CD14-positive monocyte (primary cell): Measurements from ENCODE around the gene STAT5A. TPM values are rescaled to one million over a fixed set of nuclear protein-coding genes. Genes with fewer than 3 reads are reported as not detected.

Experiments
- DNase-seq, 3 donors: peaks; one replicate each; pipeline ENCODE4 v3.0.0-alpha.2; 2011 to 2022
- H2AFZ ChIP-seq: 2 replicates; pipeline ENCODE4 v1.6.0; 2012; ENCODE audit warnings: mild to moderate bottlenecking, low read depth, low read length, inconsistent platforms; ENCODE audit not compliant: insufficient read depth, poor library complexity, severe bottlenecking
- H3K27ac ChIP-seq, 2 donors: 1 replicate in 1 of 2; 2 replicates in 1 of 2; pipeline ENCODE4 v1.5.1; 2012 to 2013; ENCODE audit warnings: low read length in 2 of 2, control low read depth in 1 of 2, inconsistent platforms in 1 of 2, low read depth in 1 of 2, mild to moderate bottlenecking in 1 of 2
- H3K27me3 ChIP-seq, 2 donors: one replicate each; pipeline versions ENCODE4 v1.6.0 to v1.6.1; 2011 to 2013; ENCODE audit warnings: low read length in 2 of 2; ENCODE audit not compliant: control insufficient read depth in 2 of 2, insufficient read depth in 2 of 2
- H3K36me3 ChIP-seq, 2 donors: replicated peaks in 1 of 2; 1 replicate in 1 of 2; 2 replicates in 1 of 2; pipeline versions ENCODE4 v1.5.1 to v1.6.1; 2012 to 2013; ENCODE audit warnings: low read length in 2 of 2, control low read depth in 1 of 2, inconsistent platforms in 1 of 2, mild to moderate bottlenecking in 1 of 2; ENCODE audit not compliant: insufficient read depth in 2 of 2, control insufficient read depth in 1 of 2
- H3K4me1 ChIP-seq, 2 donors: 1 replicate in 1 of 2; 2 replicates in 1 of 2; pipeline versions ENCODE4 v1.5.1 to v1.6.1; 2012 to 2013; ENCODE audit warnings: low read length in 2 of 2, control low read depth in 1 of 2, inconsistent platforms in 1 of 2, mild to moderate bottlenecking in 1 of 2, moderate library complexity in 1 of 2; ENCODE audit not compliant: insufficient read depth in 2 of 2, control insufficient read depth in 1 of 2
- H3K4me2 ChIP-seq: replicated peaks from 2 replicates; pipeline ENCODE3; 2012; ENCODE audit warnings: low read length, moderate library complexity, mild to moderate bottlenecking; ENCODE audit not compliant: poor library complexity, severe bottlenecking; ENCODE audit errors: extremely low read depth
- H3K4me3 ChIP-seq, 3 experiments: fragments of 200-600 bp in 1 of 3; sonication (generic) in 1 of 3; replicated peaks in 1 of 3; 1 replicate in 2 of 3; 2 replicates in 1 of 3; pipeline ENCODE4 v1.5.1; 2011 to 2013; ENCODE audit warnings: low read length in 3 of 3, mild to moderate bottlenecking in 3 of 3, control low read depth in 2 of 3, low read depth in 2 of 3, inconsistent platforms in 1 of 3, moderate library complexity in 1 of 3
- H3K79me2 ChIP-seq: 2 replicates; pipeline ENCODE4 v1.6.0; 2012; ENCODE audit warnings: mild to moderate bottlenecking, control low read depth, inconsistent platforms, low read length, moderate library complexity; ENCODE audit not compliant: insufficient read depth
- H3K9ac ChIP-seq: 2 replicates; pipeline ENCODE4 v1.6.0; 2017; ENCODE audit warnings: low read length, mild to moderate bottlenecking; ENCODE audit not compliant: insufficient read depth, poor library complexity, severe bottlenecking
- H3K9me3 ChIP-seq, 2 donors: replicated peaks in 1 of 2; 1 replicate in 1 of 2; 2 replicates in 1 of 2; pipeline versions ENCODE4 v1.5.1 to v1.6.1; 2012 to 2013; ENCODE audit warnings: low read length in 2 of 2, control low read depth in 1 of 2; ENCODE audit not compliant: control insufficient read depth in 1 of 2, insufficient read depth in 1 of 2
- H4K20me1 ChIP-seq: 2 replicates; pipeline ENCODE4 v1.6.0; 2012; ENCODE audit warnings: mild to moderate bottlenecking, low read length, control low read depth, moderate library complexity; ENCODE audit not compliant: insufficient read depth
- H3K27ac Mint-ChIP-seq, 7 donors: one replicate each; pipeline ENCODE4 v1.8.0; 2020; ENCODE audit warnings: mild to moderate bottlenecking in 7 of 7, mixed read lengths in 7 of 7, moderate library complexity in 6 of 7, inconsistent platforms in 2 of 7
- H3K27me3 Mint-ChIP-seq, 3 donors: one replicate each; pipeline ENCODE4 v1.8.0; 2021 to 2022; ENCODE audit warnings: low read depth in 3 of 3, mild to moderate bottlenecking in 3 of 3, mixed read lengths in 3 of 3, moderate library complexity in 3 of 3, inconsistent platforms in 1 of 3
- H3K36me3 Mint-ChIP-seq, 2 donors: one replicate each; pipeline ENCODE4 v1.8.0; 2020; ENCODE audit warnings: mixed read lengths in 2 of 2, inconsistent platforms in 1 of 2, mild to moderate bottlenecking in 1 of 2
- H3K4me1 Mint-ChIP-seq: one replicate; pipeline ENCODE4 v1.8.0; 2020; ENCODE audit warnings: mild to moderate bottlenecking, mixed read lengths
- H3K4me3 Mint-ChIP-seq, 2 donors: one replicate each; pipeline ENCODE4 v1.8.0; 2020; ENCODE audit warnings: mild to moderate bottlenecking in 2 of 2, mixed read lengths in 2 of 2, moderate library complexity in 1 of 2
- H3K9me3 Mint-ChIP-seq, 7 donors: one replicate each; pipeline ENCODE4 v1.8.0; 2020 to 2022; ENCODE audit warnings: mixed read lengths in 7 of 7, mild to moderate bottlenecking in 6 of 7, moderate library complexity in 6 of 7, inconsistent platforms in 2 of 7
- WGBS: methylation state at CpG from one replicate; pipeline ENCODE4 v1.1.5; 2013; ENCODE audit warnings: missing lambda C conversion rate; ENCODE audit not compliant: insufficient coverage; 5-methylcytosine and 5-hydroxymethylcytosine counted together
- intact Hi-C, 2 donors: fragments of 100-400 bp; cut with micrococcal nuclease; formaldehyde crosslinking; loops; one replicate each; pipeline versions ENCODE4 v1.15.0 to v1.15.1; 2023
- polyA plus RNA-seq, 3 donors: library from polyadenylated mRNA; depleted of rRNA in 1 of 3; unstranded in 2 of 3; stranded (reverse) in 1 of 3; fragments of 300-500 nt in 2 of 3; fragments of >200 nt in 1 of 3; fragmentation: Illumina TruSeq in 2 of 3; gene quantifications; 1 replicate in 2 of 3; 2 replicates in 1 of 3; pipeline ENCODE4 v1.2.3, GENCODE V29; 2012 to 2021
- TF ChIP-seq, protein P1 (sequence below): fragments of 200-600 bp; IDR thresholded peaks from one replicate; pipeline ENCODE4 v1.8.0; 2022; ENCODE audit warnings: antibody characterized with exemption, mild to moderate bottlenecking

STAT5A gene
- polyA plus RNA-seq, 3 donors: 30.5 to 91.1 (median 49.8) TPM

DNA sequence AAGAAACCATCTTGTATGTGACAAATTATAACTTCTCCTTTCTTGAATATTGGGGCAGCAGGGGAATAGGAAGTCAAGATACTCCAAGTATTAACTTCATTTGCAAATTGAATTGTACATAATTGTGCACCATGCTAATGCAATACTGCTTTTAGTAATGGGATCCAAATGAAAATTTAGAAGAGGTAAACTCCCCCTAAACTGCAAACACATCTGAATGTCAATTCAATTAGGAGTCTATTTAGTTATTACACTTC lies 16.6 kb upstream of the STAT5A start:
- no peaks in the 10 kb centered on the region for H3K27me3 Mint-ChIP-seq
- intact Hi-C loops: loop anchor here in 1 of 2 donors (2.0 kb wide), 1 partner anchor 17 kb away; the partner anchor contains the start of gene STAT5A
- Histone ChIP-seq H3K9ac (no peak overlapping the region), H3K4me1 (peaks cover 45 to 52% of the 10 kb centered on the region in 2 donors), H3K36me3 (no peaks in the 10 kb centered on the region), H4K20me1 (peaks cover 13% of the 10 kb centered on the region), H3K79me2 (peaks cover 93% of the 10 kb centered on the region), H3K9me3 (no peaks in the 10 kb centered on the region), H3K4me3 (no peak overlapping the region), H3K27ac (peak overlapping the region in 1 of 2 donors; percentile 43), H3K4me2 (no peak overlapping the region), H2AFZ (no peak overlapping the region), H3K27me3 (no peaks in the 10 kb centered on the region)
- peaks cover 51% of the 10 kb centered on the region for H3K4me1 Mint-ChIP-seq
- H3K9me3 Mint-ChIP-seq: no peaks in the 10 kb centered on the region
- H3K27ac Mint-ChIP-seq: peak overlapping the region; percentile 10 to 87 (median 56)
- H3K4me3 Mint-ChIP-seq: no peak overlapping the region
- TF ChIP-seq, protein P1, sequence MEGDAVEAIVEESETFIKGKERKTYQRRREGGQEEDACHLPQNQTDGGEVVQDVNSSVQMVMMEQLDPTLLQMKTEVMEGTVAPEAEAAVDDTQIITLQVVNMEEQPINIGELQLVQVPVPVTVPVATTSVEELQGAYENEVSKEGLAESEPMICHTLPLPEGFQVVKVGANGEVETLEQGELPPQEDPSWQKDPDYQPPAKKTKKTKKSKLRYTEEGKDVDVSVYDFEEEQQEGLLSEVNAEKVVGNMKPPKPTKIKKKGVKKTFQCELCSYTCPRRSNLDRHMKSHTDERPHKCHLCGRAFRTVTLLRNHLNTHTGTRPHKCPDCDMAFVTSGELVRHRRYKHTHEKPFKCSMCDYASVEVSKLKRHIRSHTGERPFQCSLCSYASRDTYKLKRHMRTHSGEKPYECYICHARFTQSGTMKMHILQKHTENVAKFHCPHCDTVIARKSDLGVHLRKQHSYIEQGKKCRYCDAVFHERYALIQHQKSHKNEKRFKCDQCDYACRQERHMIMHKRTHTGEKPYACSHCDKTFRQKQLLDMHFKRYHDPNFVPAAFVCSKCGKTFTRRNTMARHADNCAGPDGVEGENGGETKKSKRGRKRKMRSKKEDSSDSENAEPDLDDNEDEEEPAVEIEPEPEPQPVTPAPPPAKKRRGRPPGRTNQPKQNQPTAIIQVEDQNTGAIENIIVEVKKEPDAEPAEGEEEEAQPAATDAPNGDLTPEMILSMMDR: no peak
- peaks cover 2 to 11% of the 10 kb centered on the region in 2 donors for H3K36me3 Mint-ChIP-seq
- DNase-seq: peak in 2 of 3 donors; percentile 20 to 28

DNA sequence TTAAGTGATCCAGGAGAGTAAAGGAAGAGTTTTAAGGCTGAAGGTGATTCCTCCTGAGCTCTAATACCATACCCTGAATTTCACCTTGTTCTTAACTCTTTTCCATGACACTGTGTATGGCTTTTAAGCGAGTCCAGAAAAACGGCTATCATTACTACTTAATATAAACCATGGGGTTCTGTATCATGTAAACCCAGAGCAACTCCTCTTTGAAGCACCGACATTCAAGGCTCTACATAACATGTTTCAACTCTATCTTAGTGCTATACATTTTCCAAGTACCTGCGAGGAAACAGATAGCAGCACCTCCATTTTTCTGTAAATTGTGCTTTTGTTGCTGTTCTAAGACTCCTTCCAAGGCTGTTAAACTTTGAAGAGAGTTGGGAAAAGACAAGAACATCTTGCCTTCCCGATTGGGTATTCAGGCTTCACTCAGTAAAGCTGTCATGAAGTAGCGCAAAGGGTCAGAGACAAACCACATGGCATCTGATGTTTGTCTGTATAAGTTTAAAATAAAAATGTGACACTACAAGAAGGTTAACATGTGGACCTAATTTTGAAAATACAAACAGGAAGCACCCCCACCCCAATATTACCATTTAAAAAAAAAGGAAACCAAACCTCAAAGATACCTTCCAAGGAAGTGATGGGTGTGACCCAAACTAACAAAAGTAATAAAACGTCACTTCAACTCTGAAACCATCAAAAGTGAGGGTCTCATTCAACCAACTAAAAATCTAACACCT lies 16.0 kb upstream of the STAT5A start:
- H4K20me1 ChIP-seq: peaks cover 11% of the 10 kb centered on the region
- intact Hi-C loops: loop anchor here in 1 of 2 donors (2.0 kb wide), 1 partner anchor 16 kb away; the partner anchor contains the start of gene STAT5A
- H3K27ac Mint-ChIP-seq: peak overlapping the region in 6 of 7 donors; percentile 45 to 87 (median 58)
- no peaks in the 10 kb centered on the region for H3K36me3 ChIP-seq
- H3K36me3 Mint-ChIP-seq: peaks cover 2 to 11% of the 10 kb centered on the region in 2 donors
- DNase-seq: no peak
- H3K9me3 Mint-ChIP-seq: no peaks in the 10 kb centered on the region
- WGBS: 43% methylated on average over 2 of the region's 7 CpGs
- TF ChIP-seq, protein P1: no peak
- H3K27me3 Mint-ChIP-seq: peaks cover 0 to 1% (median 0%) of the 10 kb centered on the region in 3 donors
- H3K4me3 ChIP-seq: no peak overlapping the region
- H3K9me3 ChIP-seq: no peaks in the 10 kb centered on the region
- peak overlapping the region in 1 of 2 donors; percentile 43 for H3K27ac ChIP-seq
- H3K4me3 Mint-ChIP-seq: peak overlapping the region in 1 of 2 donors; percentile 39
- H2AFZ ChIP-seq: no peak overlapping the region
- H3K79me2 ChIP-seq: peaks cover 86% of the 10 kb centered on the region
- peaks cover 46 to 53% of the 10 kb centered on the region in 2 donors for H3K4me1 ChIP-seq
- no peak overlapping the region for H3K4me2 ChIP-seq
- no peaks in the 10 kb centered on the region for H3K27me3 ChIP-seq
- peaks cover 52% of the 10 kb centered on the region for H3K4me1 Mint-ChIP-seq
- H3K9ac ChIP-seq: no peak overlapping the region
